DMS79 treated with DMSO at 0.1 percent for 48 hours (cell line): Measurements from ENCODE around the gene RHBDF1.

Experiments used
- DNase-seq: peaks from one replicate; lab custom pipeline; 2025; lab: John Stamatoyannopoulos, UW

Gene RHBDF1, protein sequence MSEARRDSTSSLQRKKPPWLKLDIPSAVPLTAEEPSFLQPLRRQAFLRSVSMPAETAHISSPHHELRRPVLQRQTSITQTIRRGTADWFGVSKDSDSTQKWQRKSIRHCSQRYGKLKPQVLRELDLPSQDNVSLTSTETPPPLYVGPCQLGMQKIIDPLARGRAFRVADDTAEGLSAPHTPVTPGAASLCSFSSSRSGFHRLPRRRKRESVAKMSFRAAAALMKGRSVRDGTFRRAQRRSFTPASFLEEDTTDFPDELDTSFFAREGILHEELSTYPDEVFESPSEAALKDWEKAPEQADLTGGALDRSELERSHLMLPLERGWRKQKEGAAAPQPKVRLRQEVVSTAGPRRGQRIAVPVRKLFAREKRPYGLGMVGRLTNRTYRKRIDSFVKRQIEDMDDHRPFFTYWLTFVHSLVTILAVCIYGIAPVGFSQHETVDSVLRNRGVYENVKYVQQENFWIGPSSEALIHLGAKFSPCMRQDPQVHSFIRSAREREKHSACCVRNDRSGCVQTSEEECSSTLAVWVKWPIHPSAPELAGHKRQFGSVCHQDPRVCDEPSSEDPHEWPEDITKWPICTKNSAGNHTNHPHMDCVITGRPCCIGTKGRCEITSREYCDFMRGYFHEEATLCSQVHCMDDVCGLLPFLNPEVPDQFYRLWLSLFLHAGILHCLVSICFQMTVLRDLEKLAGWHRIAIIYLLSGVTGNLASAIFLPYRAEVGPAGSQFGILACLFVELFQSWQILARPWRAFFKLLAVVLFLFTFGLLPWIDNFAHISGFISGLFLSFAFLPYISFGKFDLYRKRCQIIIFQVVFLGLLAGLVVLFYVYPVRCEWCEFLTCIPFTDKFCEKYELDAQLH

DNA sequence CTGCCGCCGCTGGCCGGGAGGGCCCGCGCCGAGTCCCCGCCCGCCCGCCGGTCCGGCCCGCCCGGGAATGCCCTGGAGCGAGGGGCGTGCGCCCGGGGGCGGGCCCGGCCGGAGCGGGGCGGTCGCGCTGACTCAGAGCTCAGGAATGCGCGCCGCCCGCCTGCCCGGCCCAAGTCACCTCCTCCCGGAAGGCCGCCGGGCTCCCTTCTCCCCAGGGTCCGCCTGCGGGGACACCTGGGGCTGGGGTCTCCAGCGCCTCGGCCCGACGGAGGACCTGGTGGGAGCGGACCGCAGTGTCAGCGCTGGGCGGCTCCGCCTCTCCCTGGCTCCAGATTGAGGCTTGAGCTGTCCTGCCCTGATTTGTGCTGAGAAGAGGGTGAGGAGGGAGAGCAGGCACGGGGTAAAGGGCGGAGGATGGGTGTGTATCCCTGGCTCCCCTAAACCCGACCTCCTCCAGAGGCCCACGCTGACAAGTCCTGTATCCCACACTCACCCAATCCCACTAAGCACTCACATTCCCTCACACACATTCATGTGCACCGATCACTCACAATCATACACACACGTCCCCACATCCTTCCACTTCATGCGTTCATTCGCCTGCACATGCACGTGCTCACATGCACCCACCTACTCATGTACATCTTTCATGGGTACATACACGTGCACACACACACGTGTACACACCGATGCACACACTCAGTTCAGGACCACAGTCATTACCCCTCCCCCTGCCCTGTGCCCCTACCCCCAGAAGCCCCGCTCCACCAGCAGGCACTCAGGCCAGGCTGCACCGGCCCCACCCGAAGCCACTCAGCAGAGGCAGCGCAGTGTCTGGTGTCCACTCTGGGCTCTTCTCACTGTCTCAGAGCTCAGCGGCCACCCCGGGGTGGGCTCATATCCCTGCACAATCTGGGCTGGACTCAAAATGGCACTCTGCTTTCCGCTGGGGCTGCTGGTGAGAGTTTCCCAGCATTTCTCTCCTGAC is at the start of gene RHBDF1:
RHBDF1 (minus strand) TSS at position 71 of the 988 bp plus-strand sequence. CDS start 7,616 bp downstream, outside the sequence.
- no peak for DNase-seq

DNA sequence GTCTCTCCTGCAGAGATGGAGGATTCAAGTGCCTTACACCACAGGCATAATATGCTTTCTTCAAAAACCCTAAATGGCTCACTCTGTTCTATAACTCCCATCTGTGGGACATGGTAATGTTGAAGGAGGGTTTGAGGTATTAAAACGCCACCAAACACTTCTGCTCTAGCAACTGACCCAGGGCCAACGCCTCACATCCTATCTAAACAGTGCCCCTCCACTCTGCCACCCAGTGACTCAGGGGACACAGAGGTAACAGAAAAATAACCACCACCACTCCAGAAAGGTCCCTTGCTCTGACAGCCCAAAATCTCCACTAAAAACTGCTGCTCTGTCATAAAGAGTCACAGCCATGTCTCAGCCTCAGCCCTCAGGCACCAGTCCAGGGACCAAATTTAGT is 48.3 kb upstream of the RHBDF1 start:
- no peak for DNase-seq

DNA sequence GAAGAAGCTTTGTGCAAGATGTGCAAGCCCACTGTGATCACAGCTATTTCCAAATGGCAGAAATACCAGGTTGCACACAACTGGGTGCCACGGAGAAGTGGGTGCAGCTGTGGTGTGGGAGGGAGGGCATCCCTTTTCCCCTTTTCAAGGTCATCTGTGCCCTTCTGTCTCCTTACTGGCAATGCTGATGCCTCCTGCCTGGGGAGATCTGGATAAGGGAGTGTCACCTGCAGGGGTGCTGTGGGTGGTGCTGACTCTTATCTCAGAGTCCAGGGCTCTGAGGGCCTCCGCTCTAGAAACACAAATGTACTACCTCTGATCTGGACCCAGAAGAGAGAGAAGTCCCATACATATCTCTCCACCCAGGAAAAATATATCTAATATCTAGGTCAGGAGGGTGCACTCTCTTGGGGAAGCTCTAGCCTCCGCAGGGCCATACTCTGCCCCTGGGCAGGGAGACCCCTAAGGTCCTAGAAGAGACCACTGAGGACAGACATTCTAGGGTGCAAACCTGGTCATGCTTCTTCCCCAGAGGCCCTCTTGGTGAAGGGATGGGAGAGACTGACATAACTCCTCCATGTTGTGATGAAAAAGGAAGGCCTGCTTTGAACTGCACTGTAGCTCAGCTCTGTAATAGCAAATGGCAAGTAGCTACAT is 47.5 kb upstream of the RHBDF1 start:
- no peak for DNase-seq

DNA sequence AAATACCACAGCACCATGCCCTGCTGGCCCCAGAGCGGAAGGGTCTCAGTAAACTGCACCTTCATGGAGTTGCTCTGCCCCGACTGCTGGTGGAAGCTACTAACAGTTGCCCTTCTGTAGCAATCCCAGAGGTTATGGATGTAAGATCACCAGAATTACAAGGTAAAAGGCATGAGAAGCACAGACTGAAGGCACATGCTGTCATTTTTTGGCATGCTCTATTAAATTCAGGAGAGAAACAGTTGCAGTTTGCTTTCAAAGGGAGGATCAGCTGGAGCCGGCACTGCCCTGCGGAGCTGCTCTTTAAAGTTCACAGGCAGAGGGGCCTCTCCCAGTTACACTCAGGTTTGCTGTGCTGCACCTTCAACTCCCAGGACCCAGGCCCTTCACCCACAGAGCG is 46.9 kb upstream of the RHBDF1 start:
- no peak for DNase-seq

GRCh38 chr16:118857-119256 is 46.4 kb upstream of the RHBDF1 start:
- DNase-seq = no peak

DNA sequence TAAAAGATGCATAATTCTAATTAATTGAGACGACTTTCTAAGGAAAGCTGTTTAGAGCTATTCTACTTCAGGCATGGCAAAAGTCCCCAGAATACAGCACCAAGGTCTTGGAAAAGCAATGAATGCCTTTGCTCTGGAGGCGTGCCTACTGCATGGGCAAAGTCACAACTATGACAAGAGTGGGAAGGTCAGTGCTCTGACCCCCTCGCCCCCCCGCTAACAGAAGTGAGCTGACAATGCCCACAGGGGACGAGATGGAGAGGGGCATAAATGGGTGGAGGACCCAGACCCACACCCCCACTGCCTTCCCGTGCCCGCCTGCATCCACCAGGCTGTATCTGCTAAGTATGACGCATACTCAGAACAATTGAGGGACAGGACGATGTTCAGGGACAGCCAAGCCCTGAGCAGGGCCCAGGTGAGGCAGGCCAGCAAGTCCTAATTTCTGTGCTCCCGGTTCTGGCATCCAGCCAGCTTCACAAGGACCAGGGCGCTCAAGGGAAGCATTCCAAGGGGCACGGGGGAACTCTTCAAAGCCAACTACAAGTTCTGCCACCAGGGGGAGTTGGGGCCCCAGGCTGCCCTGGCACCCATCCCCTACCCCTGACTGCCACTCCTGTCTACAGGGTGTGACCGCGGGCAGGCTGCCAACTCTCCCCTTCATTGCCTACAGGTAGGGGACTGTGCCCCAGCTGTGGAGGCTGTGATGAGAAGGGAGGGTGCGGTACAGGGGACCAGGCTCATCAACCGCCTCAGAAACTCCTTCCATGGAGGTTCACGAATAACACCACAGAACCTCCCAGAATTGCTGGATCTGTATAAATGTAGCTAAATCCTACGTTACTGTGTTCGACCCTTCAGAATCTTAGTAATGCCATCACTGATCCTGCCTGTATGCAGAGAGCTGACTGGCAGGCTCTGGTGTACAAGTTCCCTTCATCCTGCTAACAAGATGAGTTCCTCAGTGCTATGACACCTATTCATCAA is 45.2 kb upstream of the RHBDF1 start:
- DNase-seq = peak; percentile 77

DNA sequence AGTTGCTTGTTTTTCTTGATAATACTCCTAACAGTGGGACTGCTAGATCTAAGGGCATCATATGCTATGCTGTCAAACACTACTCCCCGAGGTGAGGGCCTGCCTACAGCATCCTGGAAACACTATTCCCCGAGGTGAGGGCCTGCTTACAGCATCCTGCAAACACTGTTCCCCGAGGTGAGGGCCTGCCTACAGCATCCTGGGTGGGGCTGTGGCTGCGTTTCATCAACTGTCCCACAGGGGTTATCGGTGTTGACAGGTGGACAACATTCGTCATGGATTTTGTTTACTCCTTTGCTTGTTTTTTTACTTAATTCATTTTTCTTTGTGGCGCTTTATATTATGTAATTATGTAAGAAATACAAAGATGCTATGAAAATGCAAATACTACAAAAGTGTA is 43.6 kb upstream of the RHBDF1 start:
- DNase-seq = no peak

GRCh38 chr16:114327-114726 is 41.9 kb upstream of the RHBDF1 start:
- DNase-seq = no peak

GRCh38 chr16:112153-112840 is 39.9 kb upstream of the RHBDF1 start:
- no peak for DNase-seq

GRCh38 chr16:106623-107324 is 34.3 kb upstream of the RHBDF1 start:
- DNase-seq = peak; percentile 79

DNA sequence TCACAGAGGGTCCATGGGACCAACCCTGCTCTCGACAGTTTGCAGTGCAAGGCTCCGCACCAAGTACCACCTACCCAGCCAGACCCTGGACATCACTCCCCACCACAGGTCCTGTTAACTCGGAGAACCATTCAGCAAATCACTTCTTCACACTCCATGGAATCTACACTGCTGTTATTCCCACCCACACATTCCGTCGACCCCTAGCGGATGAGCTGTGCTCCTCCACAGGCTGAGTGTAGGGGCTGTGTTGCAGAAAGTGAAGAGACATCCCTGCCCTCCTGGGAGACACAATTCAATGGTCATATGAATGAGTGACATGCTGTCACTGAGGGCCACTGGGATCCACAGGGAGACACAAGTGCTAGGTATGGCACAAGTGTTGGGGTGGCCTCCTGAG is 33.1 kb upstream of the RHBDF1 start:
- no peak for DNase-seq

DNA sequence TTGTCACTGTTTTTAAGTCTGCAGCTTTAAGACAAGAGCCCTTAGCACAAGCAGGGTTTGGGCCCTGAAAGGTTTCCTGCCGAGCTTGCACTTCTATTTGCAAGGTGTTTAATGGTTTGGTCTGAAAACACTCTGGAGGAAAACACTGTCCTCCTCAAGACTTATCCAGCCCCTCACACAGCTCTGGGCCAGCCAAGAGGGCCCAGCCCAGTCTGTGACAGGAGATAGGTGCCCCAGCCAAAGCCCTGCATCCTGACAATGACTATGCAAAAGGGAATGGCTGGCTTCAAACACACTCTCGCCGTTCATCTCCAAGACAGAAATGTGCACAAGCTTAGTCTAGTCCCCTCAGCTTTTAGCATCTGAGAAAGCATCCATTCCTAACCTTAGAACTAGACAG is 32.5 kb upstream of the RHBDF1 start:
- no peak for DNase-seq

- no peak for DNase-seq
Measured at GRCh38 chr16:104355-104754, 31.9 kb upstream of the RHBDF1 start.

DNA sequence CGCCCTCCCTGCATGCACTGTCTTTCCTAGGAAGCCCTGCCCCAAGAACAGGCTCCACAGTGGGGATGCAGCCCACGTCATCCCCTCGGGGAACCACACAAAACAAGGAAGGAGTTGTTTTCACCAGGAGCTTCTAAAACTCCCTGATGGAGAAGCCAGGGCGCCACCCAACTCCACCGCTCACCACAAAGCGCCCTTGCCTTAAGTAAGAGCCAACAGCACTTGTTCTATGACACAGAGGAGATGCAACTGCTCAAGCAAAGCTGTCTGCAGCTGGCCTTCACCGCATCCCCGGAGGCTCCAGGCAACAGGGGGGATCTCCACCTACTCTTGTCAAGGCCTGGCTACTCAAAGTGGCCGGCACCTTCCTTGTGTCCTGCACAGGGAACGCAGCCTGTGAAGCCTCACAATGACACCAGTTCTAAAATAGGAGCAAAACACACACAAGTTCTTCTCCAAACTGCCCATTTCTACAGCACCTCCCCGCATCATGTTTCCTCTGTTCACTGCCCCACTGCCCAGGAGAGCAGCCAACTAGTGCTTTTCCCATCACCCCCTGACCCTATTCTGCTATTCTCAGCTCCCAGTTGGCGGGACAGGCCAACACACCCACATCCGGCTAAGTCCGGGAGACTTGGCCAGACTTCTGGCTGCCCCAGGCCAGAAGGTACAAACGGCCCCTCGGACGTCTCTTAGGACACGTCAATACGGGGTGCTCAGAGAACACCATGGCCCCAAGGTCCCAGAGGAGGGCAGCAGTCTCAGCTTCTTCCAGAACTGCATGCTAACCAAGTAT is 29.8 kb upstream of the RHBDF1 start:
- DNase-seq = no peak

GRCh38 chr16:101586-101985 is 29.2 kb upstream of the RHBDF1 start:
- DNase-seq = no peak

GRCh38 chr16:100989-101388 is 28.6 kb upstream of the RHBDF1 start:
- no peak for DNase-seq

- no peak for DNase-seq
Measured at GRCh38 chr16:97822-98221, 25.4 kb upstream of the RHBDF1 start.

- peak; percentile 22 for DNase-seq
Measured at GRCh38 chr16:96935-97381, 24.5 kb upstream of the RHBDF1 start.
